Stimulated activated CD8-positive, alpha-beta memory T cell treated with anti-CD3 and anti-CD28 coated beads, Interleukin-12 subunit alpha, Interleukin-12 subunit beta, amount 100 ng/mL, for 24 hours (primary cell): ENCODE measurements around the gene SGCD.

Experiments
- DNase-seq: peaks from one replicate; pipeline ENCODE4 v3.0.0-alpha.2; 2020; ENCODE audit errors: extremely low read depth

The SGCD gene

DNA sequence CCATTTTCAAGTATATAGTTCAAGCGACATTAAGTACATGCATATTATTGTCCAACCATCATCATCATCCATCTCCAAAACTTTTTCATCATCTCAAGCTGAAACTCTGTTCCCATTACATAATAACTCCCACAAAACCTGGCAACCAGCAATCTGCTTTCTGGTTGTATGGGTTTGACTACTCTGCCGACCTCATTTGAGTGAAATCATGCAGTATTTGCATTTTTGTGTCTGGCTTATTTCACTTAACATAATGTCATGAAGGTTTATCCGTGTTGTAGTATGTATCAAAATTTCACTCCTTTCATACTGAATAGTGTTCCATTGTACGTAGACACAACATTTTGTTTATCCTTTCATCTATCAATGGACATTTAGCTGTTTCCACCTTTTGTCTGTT lies 74.8 kb downstream of the SGCD start:
- DNase-seq: no peak

GRCh38 chr5:156402387-156402921 lies 75.5 kb downstream of the SGCD start:
- no peak for DNase-seq

DNA sequence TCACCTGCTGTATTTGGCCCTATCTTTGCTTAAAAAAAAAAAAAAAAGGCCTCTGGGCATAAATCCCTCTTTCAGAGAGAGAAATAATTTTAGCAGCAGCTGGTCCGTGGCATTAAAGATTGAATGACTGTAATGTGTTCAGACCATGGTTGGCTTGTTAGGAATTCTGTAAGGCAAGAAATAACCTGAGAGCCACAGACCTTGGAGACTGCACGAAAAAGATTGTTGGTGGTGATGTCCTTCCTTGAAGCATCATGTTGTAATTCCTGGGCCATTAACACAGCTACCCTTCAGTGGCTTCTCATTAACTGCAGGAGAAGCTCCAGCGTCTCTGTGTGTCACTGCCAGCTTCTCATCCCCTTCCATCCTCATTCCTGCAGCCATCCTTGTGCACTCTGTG lies 79.0 kb downstream of the SGCD start:
- DNase-seq: no peak

DNA sequence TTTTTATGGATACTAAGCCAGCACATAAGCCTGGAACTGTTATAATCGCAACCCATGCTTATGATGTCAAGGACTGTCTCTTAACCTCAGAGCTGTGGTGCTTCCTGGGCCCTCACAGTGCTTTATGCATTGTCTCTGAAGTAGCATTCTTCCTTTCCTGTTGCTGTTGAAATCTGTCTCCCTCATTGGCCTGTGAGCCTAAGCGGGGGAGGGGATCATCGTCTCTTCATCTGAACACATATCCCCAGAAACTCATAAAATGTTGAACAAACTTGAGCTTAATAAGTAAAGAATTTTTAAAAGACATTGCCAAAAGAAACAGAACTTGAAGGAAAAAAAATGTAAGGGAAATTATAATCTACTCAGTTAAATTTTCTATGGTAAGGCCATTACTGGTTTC lies 80.3 kb downstream of the SGCD start:
- no peak for DNase-seq

DNA sequence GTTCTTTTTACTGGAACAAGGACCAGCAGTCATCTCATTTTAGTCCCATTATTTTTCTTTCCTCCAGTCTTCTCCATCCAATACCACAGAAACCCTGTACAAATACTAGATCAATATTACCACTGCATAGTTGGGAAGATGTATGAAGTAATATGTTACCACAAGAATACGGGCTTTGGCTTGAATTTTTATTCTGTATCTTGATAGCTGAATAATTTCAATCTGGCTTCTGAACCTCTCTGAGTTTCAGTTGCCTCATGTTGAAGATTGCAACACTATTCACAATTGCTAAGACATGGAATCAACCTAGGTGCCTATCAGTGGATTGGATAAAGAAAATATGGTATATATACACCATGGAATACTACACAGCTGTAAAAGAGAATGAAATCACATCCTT lies 82.9 kb downstream of the SGCD start:
- no peak for DNase-seq

DNA sequence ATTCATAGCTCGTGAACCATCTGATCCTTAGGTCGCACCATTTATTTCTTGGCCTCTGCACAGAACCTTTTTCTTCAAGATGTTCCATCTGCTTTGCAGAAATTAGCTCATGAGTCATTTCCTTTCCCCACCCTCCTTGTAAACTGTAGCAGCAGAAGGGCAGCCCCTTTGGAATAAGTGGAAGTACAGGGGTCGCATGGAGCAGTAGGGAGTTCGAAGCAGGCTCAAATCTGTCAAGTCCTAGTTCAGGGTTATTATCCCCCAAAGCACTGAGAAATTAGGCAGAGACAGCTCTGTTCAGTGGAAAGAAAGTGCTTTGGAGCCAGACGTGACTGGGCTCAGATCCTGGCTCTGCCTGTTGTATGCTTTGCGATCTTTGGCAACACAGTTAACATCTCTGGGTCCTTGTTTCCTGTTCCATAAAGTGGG lies 84.2 kb downstream of the SGCD start:
- DNase-seq: no peak

DNA sequence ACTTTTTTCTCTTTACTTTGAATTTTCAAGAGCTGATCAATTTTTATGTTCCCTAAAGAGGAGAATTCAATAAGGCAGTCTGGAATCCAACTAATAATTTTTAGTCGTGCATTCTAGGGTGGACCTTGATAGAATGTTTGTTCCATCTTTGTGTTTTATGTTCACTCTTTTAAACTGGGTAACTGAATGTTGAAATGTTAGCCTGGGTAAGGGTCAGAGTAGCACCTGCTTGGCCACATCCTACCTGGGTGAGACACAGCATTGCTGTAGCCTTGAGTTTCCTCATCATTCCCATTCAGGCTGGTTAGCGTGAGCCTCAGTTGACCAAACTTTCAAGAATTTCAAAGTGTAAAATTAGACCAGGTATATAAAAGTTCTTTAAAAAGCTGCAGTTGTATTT lies 85.0 kb downstream of the SGCD start:
- DNase-seq: no peak

DNA sequence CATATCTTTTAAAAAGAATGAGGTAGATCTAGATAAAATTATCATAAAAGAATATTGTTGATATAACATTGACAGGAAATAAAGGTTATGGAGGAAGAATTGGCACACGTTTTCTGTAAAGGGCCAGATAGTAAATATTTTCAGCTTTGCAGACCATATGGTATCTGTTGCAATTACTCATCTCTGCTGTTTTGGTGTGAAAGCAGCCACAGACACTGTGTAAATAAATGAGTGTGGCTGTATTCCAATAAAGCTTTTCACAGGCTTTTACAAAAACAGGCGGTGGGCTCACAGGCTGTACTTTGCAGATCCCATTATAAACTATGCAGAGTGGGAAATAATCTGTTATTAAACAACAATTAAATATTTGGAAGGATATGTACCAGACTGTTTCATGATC lies 87.4 kb downstream of the SGCD start:
- no peak for DNase-seq

DNA sequence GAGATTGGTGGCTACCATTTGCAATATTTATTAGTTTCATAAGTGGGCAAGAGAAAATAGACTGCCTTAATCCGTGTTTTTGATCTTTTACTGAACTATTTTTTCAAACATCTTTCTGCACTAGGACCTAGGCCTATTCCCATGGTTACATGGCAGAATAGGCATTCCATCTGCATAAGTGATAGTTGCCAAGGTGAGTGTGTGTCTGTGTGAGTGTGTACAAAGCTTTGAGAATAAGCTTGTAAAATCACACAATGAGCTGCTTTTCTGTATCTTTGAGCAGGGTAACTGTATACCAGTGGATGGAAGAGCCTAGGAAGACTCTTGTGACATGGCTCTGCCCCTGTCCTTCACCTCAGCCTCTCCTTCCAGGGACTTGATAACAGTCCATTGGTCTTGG lies 92.7 kb downstream of the SGCD start:
- no peak for DNase-seq

GRCh38 chr5:156420665-156421064 lies 93.7 kb downstream of the SGCD start:
- no peak for DNase-seq

GRCh38 chr5:156421798-156422197 lies 94.8 kb downstream of the SGCD start:
- DNase-seq: no peak

DNA sequence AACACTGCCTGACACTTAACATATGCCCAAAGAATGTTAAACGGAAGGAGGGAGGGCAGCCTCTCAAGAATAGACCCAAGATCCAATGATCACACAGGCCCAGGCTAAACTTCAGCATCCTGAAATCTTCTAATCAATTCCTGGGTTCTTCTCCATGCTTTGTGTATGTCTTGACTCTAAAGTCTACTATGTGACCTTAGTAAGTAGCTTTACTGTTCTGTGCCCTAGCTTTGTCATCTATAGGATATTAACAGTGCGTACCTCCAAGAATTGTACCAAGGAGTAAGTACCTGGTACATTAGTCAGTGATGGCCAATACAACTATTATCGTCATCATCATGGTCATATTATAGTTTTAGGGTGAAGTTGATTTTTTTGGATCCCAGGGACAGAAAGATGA lies 96.6 kb downstream of the SGCD start:
- DNase-seq: no peak

- no peak for DNase-seq
Observed at GRCh38 chr5:156427315-156427714, 100.4 kb downstream of the SGCD start.

GRCh38 chr5:156431956-156432829 lies 105.2 kb downstream of the SGCD start:
- DNase-seq: no peak

DNA sequence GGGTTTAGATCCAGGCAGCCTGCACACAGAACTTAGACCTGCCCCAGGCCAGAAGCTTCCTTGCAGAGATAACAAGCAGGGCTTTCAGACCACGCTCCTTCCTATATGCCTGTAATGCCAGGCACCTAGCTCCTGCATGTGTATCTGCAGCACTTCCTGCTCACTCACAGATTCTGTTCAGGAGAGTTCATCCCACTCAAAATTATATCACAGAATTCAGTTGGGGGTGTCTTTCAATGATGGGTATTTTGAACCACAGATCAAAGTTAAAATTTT lies 105.8 kb downstream of the SGCD start:
- DNase-seq: no peak

DNA sequence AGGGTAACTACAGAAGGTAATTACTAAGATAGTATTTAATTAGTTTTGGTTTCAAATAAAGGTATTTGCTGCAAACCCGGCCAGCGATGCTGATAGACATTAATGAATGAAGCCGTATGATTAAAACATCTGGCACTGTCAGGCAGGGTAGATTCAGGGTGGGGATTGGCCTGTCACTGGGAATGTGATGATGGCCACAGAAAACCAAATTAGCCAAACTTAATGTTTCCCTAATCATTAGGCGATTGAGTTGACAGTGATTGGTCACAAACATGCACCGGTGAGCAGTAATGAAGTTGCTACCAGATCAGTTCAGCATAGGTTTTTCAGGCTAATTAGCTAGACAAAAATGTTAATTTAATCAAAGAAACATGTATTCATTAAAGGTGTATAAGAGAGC lies 107.5 kb downstream of the SGCD start:
- DNase-seq: no peak

GRCh38 chr5:156435101-156435500 lies 108.1 kb downstream of the SGCD start:
- no peak for DNase-seq

GRCh38 chr5:156438076-156438475 lies 111.1 kb downstream of the SGCD start:
- no peak for DNase-seq

DNA sequence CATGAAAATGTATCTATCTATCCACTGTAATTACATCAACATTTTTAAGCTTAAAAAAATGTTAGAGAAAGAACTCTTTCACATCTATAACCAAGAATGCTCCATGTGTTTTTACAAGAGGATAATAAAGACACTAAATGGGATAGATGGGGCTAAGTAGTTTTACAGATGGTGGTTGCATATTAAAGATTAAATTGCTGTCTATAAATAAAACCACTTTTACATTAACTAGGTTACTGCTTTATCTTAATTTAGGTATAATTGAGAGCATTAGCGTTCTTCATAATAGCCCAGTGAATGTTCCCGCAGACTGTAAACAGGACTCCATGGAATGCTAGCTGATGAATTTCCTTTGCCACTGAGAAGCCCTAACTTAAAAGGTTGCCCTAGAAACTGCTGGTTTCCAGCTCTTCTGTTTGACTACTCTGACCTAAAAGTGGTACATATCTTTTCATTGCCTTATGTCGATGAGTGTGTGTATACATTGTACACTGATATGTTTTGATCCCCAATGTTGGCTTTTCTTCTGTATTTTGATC lies 117.9 kb downstream of the SGCD start:
- DNase-seq: no peak

DNA sequence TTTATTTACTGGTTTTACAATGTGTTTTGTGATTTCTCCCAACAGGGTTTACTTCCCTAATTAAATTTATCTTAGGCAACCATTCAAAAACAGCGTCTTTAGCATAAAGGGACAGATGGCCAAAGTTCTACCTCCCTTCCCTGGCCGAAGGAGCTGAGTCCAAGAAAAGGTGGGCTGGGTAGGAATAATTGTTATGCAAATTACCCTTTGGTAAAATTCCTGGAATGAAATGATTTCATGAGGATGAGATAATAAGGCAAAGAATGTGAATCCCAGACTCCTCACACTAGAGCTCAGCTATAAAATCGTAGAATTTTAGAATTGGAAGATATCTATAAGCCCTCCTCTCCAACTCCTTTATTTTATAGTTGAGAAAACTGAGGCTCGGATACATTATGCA lies 119.6 kb downstream of the SGCD start:
- no peak for DNase-seq

DNA sequence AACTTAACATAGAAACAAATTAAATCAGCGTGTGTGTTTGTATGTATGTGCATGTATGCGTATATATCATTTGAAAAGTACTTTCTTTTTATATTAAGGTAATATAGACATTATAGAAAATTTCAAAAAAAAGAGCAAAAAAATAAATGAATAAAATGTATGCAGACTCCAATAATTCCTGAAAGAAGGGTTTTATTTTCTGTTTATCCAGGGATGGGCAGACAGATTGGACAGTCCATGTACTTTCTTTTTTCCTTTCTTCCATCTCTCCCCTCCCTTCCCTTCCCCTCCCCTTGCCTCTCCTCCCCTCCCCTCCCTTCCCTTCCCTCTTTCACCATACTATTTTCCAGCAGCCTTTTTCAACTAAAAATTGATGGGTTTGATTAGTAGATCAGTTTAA lies 123.8 kb downstream of the SGCD start:
- no peak for DNase-seq

GRCh38 chr5:156451505-156451904 lies 124.5 kb downstream of the SGCD start:
- no peak for DNase-seq

DNA sequence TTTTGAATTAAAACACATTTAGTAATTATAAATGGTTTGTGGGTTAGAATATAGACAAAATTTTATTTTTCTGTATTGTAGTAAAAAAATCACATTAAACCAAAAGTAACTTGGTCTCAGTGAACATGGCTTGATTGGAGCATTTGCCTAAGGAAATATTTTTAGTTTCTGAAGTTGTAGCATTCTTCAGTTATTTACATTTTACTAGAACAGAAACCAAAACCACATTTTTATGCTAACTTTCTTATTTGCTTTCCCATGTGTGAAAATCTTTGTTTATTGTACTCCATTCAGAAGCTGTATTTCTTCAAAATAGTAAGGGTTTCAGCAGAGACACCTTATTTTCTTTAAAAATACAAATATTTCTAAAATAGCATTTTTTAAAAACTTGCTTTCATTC lies 129.9 kb downstream of the SGCD start:
- no peak for DNase-seq
